GM19468 (cell line): ENCODE data around the gene ZFR.
"Not testable (repeated sequence)": the region's sequence is repeated elsewhere in the genome, so short reads cannot be mapped to it uniquely, and the experiment has no call there.

ENCODE experiments used
- ATAC-seq: cut with Tn5 transposase; IDR thresholded peaks from one replicate; pipeline ENCODE4 v1.9.1; 2021; ENCODE audit warnings: mild to moderate bottlenecking, moderate library complexity, moderate number of reproducible peaks; ENCODE audit not compliant: unreplicated experiment; ENCODE audit errors: extremely low read depth

ZFR gene

GRCh38 chr5:32326216-32326772 is 118.2 kb downstream of the ZFR start:
- no peak for ATAC-seq

GRCh38 chr5:32325616-32326015 is 118.9 kb downstream of the ZFR start:
- no peak for ATAC-seq

- no peak for ATAC-seq
These were observed 119.5 kb downstream of the ZFR start for GRCh38 chr5:32325062-32325461.

- no peak for ATAC-seq
These were observed 120.8 kb downstream of the ZFR start for GRCh38 chr5:32323741-32324140.

GRCh38 chr5:32322882-32323281 is 121.7 kb downstream of the ZFR start:
- ATAC-seq, result no peak

- ATAC-seq, result not testable (repeated sequence)
These were observed 122.8 kb downstream of the ZFR start for GRCh38 chr5:32321787-32322186.

- no peak for ATAC-seq
These were observed 124.0 kb downstream of the ZFR start for GRCh38 chr5:32320576-32320975.

- no peak for ATAC-seq
These were observed 124.5 kb downstream of the ZFR start for GRCh38 chr5:32319926-32320543.

GRCh38 chr5:32319392-32319791 is 125.1 kb downstream of the ZFR start:
- ATAC-seq, result no peak

- ATAC-seq, result no peak
These were observed 127.5 kb downstream of the ZFR start for GRCh38 chr5:32317041-32317440.

- no peak for ATAC-seq
These were observed 129.1 kb downstream of the ZFR start for GRCh38 chr5:32315221-32316014.

- no peak for ATAC-seq
These were observed 129.9 kb downstream of the ZFR start for GRCh38 chr5:32314658-32315057.

GRCh38 chr5:32314152-32314488 is 130.4 kb downstream of the ZFR start:
- not testable (repeated sequence) for ATAC-seq

GRCh38 chr5:32312595-32313332 is 131.8 kb downstream of the ZFR start, which contains the start of gene MTMR12:
TSS of gene MTMR12 (minus strand) at chr5:32312939. CDS start at chr5:32312838, 101 bp downstream.
- ATAC-seq, result peak; percentile 94

- ATAC-seq, result no peak
These were observed 132.3 kb downstream of the ZFR start for GRCh38 chr5:32312197-32312594.

GRCh38 chr5:32311404-32312196 is 132.9 kb downstream of the ZFR start:
- no peak for ATAC-seq

GRCh38 chr5:32309761-32310160 is 134.8 kb downstream of the ZFR start:
- no peak for ATAC-seq

GRCh38 chr5:32308946-32309345 is 135.6 kb downstream of the ZFR start:
- no peak for ATAC-seq

GRCh38 chr5:32307769-32308194 is 136.8 kb downstream of the ZFR start:
- ATAC-seq, result no peak

GRCh38 chr5:32304622-32305021 is 139.9 kb downstream of the ZFR start:
- ATAC-seq, result peak; percentile 53
